Ureter (tissue), 1 donor: ENCODE data around the gene MCM3AP. TPM values are rescaled to one million over a fixed set of nuclear protein-coding genes. Genes with fewer than 3 reads are reported as not detected.

Source experiments
- DNase-seq: peaks from one replicate; pipeline ENCODE4 v3.0.0-alpha.2; 2020; ENCODE audit warnings: low spot score
- total RNA-seq: library from RNA; stranded (reverse); gene quantifications from one replicate; pipeline ENCODE4 v1.2.4, GENCODE V29; 2023
- donor health status: DM: yes; HTN: yes; CAD: no.

The MCM3AP gene
- 97.6 TPM for total RNA-seq

DNA sequence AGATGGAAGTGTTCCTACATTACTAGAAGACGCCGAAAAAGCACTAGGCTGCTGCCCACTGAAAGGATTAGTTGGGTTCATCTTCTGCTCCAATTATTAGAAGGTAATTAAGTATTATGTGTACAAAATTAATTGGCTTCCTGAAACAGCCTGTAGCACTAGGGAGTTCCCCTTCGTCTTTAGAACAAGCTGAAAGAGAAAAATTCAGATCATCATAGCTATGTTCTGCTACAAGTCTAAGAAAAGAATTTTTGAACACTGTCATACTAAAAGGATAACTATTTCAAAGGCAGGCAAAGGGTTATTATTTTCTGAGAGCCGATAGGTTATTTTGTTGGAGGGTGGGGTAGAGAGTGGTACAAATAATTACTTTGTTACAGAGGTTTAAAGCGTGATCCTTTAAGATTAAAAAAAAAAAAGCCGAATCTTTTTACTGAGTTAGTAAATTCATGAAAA is at the start of gene MCM3AP:
Gene MCM3AP (minus strand): TSS at position 406 of the 456 bp plus-strand sequence. CDS start 325 bp downstream, at position 81.
- DNase-seq: no peak

DNA sequence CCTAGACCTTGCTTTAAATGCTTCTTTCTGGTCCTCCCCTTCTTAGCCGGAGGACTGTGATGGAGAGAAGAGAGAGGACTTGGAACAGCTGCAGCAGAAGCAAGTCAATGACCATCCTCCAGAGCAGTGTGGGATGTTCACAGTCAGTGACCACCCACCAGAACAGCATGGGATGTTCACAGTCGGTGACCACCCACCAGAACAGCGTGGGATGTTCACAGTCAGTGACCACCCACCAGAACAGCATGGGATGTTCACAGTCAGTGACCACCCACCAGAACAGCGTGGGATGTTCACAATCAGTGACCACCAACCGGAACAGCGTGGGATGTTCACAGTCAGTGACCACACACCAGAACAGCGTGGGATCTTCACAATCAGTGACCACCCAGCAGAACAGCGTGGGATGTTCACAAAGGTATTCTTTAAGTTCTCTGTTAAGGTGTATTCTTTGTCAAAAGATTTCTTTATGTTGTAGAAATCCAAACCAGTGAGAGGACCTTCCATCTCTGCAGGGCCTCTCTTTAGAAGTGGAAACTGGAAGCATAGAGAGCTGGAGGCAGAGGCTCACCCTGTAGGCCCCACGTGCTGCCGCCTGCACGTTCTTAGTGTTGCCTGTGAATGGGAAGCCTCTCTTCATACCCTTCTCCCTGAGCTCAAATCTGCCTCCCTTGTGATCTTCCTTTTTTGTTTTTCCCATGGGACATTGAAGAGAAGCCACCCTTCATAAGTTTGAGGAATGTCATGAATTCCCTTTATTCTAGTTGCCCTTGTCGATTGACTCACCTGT is 49.1 kb upstream of the MCM3AP start:
- no peak for DNase-seq

DNA sequence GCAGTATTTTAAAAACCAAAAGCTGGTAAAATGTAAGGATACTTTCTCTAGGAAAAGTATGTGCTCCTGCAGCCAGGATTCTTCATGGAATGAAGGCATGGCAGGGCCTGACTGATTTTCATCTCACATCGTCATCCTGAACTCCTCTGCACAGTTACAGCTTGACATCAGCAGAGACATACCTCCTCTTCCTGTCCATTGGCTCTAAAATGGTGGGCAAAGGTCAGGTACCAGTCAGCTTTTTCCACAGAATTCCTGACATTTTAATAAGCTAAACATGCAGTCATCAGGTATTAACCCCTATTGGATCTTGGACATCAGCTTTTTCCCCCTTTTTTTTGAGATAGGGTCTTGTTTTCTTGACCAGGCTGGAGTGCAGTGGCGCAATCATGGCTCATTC is 44.4 kb upstream of the MCM3AP start:
- no peak for DNase-seq

- DNase-seq: no peak
Observed at GRCh38 chr21:46328151-46328550, 42.7 kb upstream of the MCM3AP start.

DNA sequence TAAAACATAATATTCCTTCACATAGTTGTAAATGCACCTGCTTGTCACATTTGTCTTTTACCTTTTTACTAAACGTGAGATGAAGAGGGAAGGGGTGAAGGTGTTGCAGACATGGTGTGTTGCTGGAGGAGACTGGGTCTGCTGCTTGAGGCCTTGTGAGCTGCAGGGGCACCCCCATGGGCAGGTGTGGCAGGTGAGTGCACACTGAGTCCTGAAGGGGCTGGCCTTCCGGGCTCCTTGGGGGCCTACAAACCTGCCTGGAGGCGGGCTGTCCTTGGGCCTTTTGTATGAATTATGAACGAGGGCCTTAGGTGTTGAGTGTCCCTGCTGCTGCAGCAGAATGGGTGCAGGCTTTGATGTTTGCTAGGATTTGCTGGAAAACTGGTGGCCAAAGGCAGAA is 42.3 kb upstream of the MCM3AP start:
- DNase-seq: no peak

- no peak for DNase-seq
Observed at GRCh38 chr21:46326110-46326703, 40.8 kb upstream of the MCM3AP start.

DNA sequence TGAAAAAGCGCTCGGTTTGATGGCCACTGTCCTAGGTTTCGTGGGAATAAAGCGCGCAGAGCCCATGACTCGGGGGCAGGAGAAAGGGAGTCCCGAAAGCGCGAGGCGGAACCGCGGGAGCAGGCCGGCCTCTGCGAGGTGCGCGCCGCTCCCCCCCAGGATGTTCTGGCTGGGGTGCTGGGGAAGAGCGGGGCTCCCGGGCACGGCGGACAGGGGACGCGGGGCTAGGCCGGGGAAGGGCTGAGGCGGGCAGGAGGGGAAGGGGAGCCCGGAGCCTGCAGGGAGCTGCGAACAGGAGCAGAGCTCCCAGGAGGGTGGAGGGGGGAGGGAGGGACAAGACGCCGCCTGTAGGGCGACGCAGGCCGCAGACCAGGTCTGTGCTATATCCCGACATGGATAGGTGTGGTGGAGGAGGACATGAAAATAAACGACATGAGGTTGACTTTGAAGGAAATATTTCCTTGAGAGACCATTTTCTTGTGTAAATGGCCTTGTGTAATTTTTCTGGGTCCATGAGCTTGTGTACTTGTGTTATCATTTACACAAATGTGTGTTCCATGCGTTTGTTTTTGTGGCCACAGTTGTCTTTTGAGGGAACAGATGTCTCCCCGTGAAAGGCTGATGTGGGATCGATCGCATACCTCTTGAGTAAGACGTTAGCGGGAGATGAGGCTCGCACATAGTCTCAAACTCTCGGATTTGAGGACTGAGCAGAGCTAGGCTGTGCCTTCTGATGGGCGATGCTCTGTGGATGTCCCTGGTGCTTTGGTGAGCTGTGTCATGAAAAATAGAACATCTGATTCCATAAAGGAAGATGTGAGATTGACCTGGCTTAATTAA is 39.9 kb upstream of the MCM3AP start:
- DNase-seq: peak; percentile 64

GRCh38 chr21:46324390-46325072 is 39.1 kb upstream of the MCM3AP start:
- DNase-seq: peak; percentile 90

GRCh38 chr21:46323710-46324389 is 38.4 kb upstream of the MCM3AP start, which contains the start of the genes C21orf58 and PCNT:
C21orf58 (minus strand) TSS chr21:46323870; CDS start chr21:46322738, 1,132 bp downstream.
PCNT (plus strand) TSS chr21:46324156; CDS start chr21:46324229, 73 bp downstream.
- DNase-seq: peak; percentile 97

DNA sequence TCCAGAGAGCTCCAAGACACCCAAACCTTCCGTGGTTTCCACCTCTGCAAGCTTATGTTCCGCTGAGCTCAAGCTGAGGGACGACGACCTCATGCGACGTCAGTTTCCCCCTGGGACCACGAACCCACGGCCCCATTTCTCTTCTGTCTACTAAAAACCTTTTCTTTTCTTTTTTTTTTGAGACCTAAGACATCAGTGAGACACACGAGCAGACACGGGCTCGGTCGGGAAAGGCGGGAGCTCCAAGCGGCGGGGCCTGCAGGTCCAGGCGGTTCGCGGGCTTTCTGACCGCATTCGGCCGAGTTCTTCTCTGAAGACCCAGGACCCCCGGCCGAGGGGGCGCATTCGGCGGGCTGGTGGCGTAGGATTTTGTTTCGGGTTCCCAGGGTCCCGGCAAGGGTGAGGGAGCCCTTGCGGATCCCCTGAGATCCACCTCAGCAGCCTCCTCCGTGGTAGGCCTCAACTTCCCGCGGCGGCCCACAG is 37.9 kb upstream of the MCM3AP start:
- no peak for DNase-seq

DNA sequence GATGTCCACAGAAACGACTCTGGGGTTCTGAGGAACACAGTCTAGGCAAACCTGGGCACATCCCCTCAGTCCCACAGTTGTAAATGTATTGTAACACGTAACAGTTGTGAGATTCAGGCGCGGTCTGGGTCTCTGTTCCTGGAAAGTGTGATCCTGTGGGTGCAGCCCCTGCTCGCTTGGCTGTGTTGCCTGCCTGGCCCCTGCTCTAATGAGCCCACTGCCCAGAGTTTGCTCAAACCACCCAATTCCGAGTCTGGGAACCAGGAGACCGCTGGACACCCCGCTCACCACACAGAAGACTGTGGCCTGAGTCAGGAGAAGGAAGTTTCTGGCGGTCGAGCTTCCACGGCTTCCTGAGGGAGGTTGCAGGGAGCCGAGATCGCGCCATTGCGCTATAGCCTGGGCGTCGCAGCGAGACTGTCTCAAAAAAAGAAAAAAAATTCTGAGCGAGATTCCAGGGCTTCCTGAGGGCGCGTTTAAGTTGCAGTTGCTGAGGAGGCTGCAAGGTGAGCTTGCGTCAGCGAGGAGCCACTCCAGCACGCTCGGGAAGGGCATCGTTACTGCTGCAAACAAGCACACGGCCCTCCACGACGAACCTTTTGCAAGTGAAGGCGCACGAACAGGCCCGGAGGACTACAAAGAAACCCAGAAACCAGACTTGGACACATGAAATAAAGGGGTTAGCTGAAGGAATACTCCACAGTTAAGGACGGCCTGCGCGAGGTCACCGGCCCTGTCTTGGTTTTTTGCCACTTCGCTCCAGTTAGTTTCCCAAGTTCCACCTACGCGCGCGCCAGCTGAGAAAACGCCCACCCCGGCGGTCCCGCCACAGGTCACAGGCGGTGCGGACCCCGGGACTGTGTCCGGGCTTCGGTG is 37.2 kb upstream of the MCM3AP start:
- no peak for DNase-seq

- DNase-seq: no peak
Observed at GRCh38 chr21:46320331-46320801, 35.0 kb upstream of the MCM3AP start.

GRCh38 chr21:46319186-46319585 is 33.8 kb upstream of the MCM3AP start:
- no peak for DNase-seq

- DNase-seq: no peak
Observed at GRCh38 chr21:46318464-46318845, 33.0 kb upstream of the MCM3AP start.

DNA sequence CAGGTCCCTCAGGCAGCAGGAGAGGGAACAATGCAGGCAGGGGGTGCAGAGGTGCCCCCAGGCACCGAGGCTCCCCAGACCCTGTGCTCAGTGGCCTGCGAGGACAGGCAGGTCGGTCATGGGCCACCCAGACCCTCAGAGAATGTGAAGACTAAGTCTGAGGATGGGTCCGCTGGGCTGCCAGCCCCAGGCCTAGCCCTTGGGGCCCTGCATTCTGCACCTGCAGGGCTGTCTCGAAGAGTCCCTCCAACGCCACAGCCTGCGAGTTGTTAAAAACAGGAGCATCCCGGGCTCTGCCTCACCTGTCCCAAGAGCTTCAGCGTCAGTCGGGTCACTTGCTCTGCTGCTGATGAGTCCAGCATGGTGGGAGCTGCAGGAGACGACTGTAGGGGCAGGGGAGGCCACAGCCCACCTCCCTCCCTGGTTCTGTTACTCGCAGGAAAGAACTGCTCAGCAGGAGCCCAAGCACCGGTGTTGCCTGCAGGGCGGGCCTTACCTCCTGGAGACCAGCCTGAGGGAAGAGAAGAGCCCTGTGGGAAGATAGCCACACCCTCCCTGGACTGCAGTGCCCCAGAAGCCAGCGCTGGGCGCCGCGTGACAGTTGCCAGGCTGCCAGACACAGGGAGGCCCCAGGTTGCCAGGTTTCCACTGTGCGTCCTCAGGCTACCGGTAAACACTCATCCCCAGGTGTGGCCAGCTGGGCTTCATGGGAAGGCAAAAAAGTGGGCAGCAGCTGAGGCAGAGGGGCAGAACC is 32.5 kb upstream of the MCM3AP start:
- no peak for DNase-seq

GRCh38 chr21:46316708-46317324 is 31.4 kb upstream of the MCM3AP start:
- no peak for DNase-seq

DNA sequence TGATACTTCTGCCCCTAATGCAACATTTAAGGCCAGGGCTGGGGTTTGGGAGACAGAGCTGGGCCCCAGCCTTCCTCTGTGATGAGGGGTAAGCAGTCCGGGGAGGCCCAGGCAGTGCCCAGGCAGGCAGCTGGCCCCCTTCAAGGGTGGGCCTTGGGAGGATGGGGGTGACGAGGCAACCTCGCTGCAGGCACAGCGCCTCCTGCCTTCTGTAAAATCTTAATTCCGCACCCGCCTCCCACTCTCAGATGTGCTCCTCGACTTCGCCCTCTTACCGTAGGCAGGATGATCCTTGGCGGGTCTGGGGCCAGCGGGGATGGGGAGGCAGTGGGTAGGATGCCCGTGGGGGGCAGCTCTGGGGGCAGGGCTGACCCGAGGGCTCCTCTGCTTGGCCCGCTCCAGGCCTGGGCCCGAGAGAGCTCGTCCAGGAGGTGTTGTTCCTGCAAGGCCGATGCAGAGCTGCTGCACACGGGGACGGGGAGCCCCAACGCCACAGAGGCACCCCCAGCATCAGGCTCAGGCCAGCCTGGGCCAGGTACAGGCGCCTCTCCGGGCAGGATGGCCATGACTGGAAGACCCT is 29.1 kb upstream of the MCM3AP start:
- no peak for DNase-seq

- DNase-seq: no peak
Observed at GRCh38 chr21:46312949-46313348, 27.5 kb upstream of the MCM3AP start.
